GM23338 (cell line): Measurements from ENCODE around the gene TMTC2. TPM values are rescaled to one million over a fixed set of nuclear protein-coding genes. Genes with fewer than 3 reads are reported as not detected.

Source experiments
- ATAC-seq: fragments of 200-7000 bp; cut with Tn5 transposase; 3 replicates; pipeline ENCODE4 v1.9.1; 2020
- DNase-seq: peaks from one replicate; pipeline ENCODE4 v3.0.0-alpha.2; 2015; ENCODE audit warnings: low spot score
- H2AFZ ChIP-seq: fragments of 200-600 bp; sonication (generic); 2 replicates; pipeline ENCODE4 v1.8.0; 2016; ENCODE audit warnings: antibody characterized with exemption, mild to moderate bottlenecking, moderate library complexity
- H3F3A ChIP-seq: fragments of 200-600 bp; sonication (generic); replicated peaks from 2 replicates; pipeline ENCODE4 v1.8.0; 2017; ENCODE audit warnings: antibody characterized with exemption, mixed run types, low read depth
- H3K27ac ChIP-seq: fragments of 200-600 bp; sonication (generic); 2 replicates; pipeline ENCODE4 v1.6.1; 2016; ENCODE audit warnings: low read depth
- H3K27me3 ChIP-seq: fragments of 200-600 bp; sonication (generic); 2 replicates; pipeline ENCODE4 v1.8.0; 2016; ENCODE audit warnings: mild to moderate bottlenecking, mixed run types, moderate library complexity; ENCODE audit not compliant: insufficient read depth
- H3K36me3 ChIP-seq: fragments of 200-600 bp; sonication (generic); 2 replicates; pipeline ENCODE4 v1.8.0; 2016; ENCODE audit warnings: mild to moderate bottlenecking; ENCODE audit not compliant: insufficient read depth
- H3K4me1 ChIP-seq: fragments of 200-600 bp; sonication (generic); 2 replicates; pipeline ENCODE4 v1.8.0; 2016; ENCODE audit warnings: mild to moderate bottlenecking, moderate library complexity; ENCODE audit not compliant: insufficient read depth
- H3K4me2 ChIP-seq: fragments of 200-600 bp; sonication (generic); 2 replicates; pipeline ENCODE4 v1.7.1; 2017; ENCODE audit warnings: mixed run types
- H3K4me3 ChIP-seq: fragments of 200-600 bp; sonication (generic); 2 replicates; pipeline ENCODE4 v1.6.1; 2016; ENCODE audit warnings: mixed run types
- H3K79me2 ChIP-seq: fragments of 200-600 bp; sonication (generic); replicated peaks from 2 replicates; pipeline ENCODE4 v1.8.0; 2017; ENCODE audit warnings: mild to moderate bottlenecking; ENCODE audit not compliant: insufficient read depth
- H3K9me2 ChIP-seq: fragments of 200-600 bp; sonication (generic); 2 replicates; pipeline ENCODE4 v1.8.0; 2017; ENCODE audit not compliant: insufficient read depth
- H4K20me1 ChIP-seq: fragments of 200-600 bp; sonication (generic); replicated peaks from 2 replicates; pipeline ENCODE4 v1.8.0; 2017; ENCODE audit warnings: mild to moderate bottlenecking; ENCODE audit not compliant: insufficient read depth
- H3K27ac Mint-ChIP-seq: 2 replicates; pipeline ENCODE4 v1.8.0; 2020; ENCODE audit warnings: inconsistent platforms, mild to moderate bottlenecking, moderate library complexity, mixed read lengths
- H3K27me3 Mint-ChIP-seq: 3 replicates; pipeline ENCODE4 v1.8.0; 2022; ENCODE audit warnings: low read depth, mild to moderate bottlenecking, moderate library complexity, mixed read lengths, inconsistent platforms; ENCODE audit not compliant: insufficient read depth, poor library complexity
- H3K36me3 Mint-ChIP-seq: 3 replicates; pipeline ENCODE4 v1.8.0; 2021; ENCODE audit warnings: low read depth, mild to moderate bottlenecking, inconsistent platforms, moderate library complexity, mixed read lengths
- H3K4me1 Mint-ChIP-seq: 3 replicates; pipeline ENCODE4 v1.8.0; 2020; ENCODE audit warnings: mild to moderate bottlenecking, inconsistent platforms, mixed read lengths
- H3K4me3 Mint-ChIP-seq: 3 replicates; pipeline ENCODE4 v1.8.0; 2021; ENCODE audit warnings: moderate library complexity, mild to moderate bottlenecking, inconsistent platforms, mixed read lengths
- H3K9me3 Mint-ChIP-seq: 3 replicates; pipeline ENCODE4 v1.8.0; 2020; ENCODE audit warnings: moderate library complexity, mild to moderate bottlenecking, inconsistent platforms, mixed read lengths
- CREB1 ChIP-seq: fragments of 250-450 bp; sonication (Bioruptor Pico); IDR thresholded peaks from 2 replicates; pipeline ENCODE4 v1.5.0; 2020; ENCODE audit warnings: low read depth, mild to moderate bottlenecking, moderate library complexity
- EZH2 ChIP-seq: fragments of 200-600 bp; sonication (generic); IDR thresholded peaks from one replicate; pipeline ENCODE4 v1.8.0; 2017; ENCODE audit warnings: antibody characterized with exemption, mild to moderate bottlenecking, low read depth; ENCODE audit not compliant: unreplicated experiment
- EZH2phosphoT487 ChIP-seq: fragments of 200-600 bp; sonication (generic); IDR thresholded peaks from one replicate; pipeline ENCODE4 v1.8.1; 2018; ENCODE audit warnings: antibody characterized with exemption; ENCODE audit not compliant: unreplicated experiment
- NANOG ChIP-seq: IDR thresholded peaks from 2 replicates; pipeline ENCODE4 v1.6.1; 2016; ENCODE audit warnings: antibody characterized with exemption, borderline replicate concordance
- POLR2AphosphoS5 ChIP-seq: IDR thresholded peaks from 2 replicates; pipeline ENCODE4 v1.6.1; 2016; ENCODE audit warnings: antibody characterized with exemption, low read depth
- REST ChIP-seq: IDR thresholded peaks from one replicate; pipeline ENCODE4 v1.6.1; 2018; ENCODE audit warnings: antibody characterized with exemption; ENCODE audit not compliant: unreplicated experiment
- STAT1 ChIP-seq: IDR thresholded peaks from one replicate; pipeline ENCODE4 v1.6.1; 2016; ENCODE audit warnings: antibody characterized with exemption; ENCODE audit not compliant: unreplicated experiment
- ZNF114 ChIP-seq: fragments of 250-450 bp; sonication (Bioruptor Pico); IDR thresholded peaks from 2 replicates; pipeline ENCODE4 v1.5.0; 2020; ENCODE audit warnings: mild to moderate bottlenecking, moderate library complexity
- ZNF331 ChIP-seq: fragments of 250-450 bp; sonication (Bioruptor Pico); IDR thresholded peaks from 2 replicates; pipeline ENCODE4 v1.5.0; 2020; ENCODE audit warnings: low read depth, mild to moderate bottlenecking, moderate library complexity
- polyA plus RNA-seq: library from polyadenylated mRNA; unstranded; fragments of >200 nt; fragmentation: Nextera tagmentation; extraction: Ambion mirVana; gene quantifications from 2 replicates; pipeline ENCODE4 v1.2.1, GENCODE V29; 2016
- total RNA-seq: library from RNA; depleted of rRNA; stranded (reverse); fragments of >200 nt; shearing (Covaris generic); gene quantifications from 2 replicates; pipeline ENCODE4 v1.2.3, GENCODE V29; 2014
- TF ChIP-seq, protein P1 (sequence below): IDR thresholded peaks from 2 replicates; pipeline ENCODE4 v1.6.1; 2016; ENCODE audit warnings: antibody characterized with exemption
- TF ChIP-seq, protein P2 (sequence below), 2 experiments: fragments of 200-600 bp in 1 of 2; sonication (generic) in 1 of 2; conservative IDR thresholded peaks; 2 replicates each; pipeline versions ENCODE4 v1.5.1 to v1.6.1; 2016 to 2017; ENCODE audit warnings: antibody characterized with exemption in 2 of 2, low read depth in 2 of 2, mild to moderate bottlenecking in 2 of 2, moderate library complexity in 1 of 2

Gene TMTC2
- total and polyA plus RNA-seq, 2 experiments from 2014 or later = 0.57 to 6.5 TPM

DNA sequence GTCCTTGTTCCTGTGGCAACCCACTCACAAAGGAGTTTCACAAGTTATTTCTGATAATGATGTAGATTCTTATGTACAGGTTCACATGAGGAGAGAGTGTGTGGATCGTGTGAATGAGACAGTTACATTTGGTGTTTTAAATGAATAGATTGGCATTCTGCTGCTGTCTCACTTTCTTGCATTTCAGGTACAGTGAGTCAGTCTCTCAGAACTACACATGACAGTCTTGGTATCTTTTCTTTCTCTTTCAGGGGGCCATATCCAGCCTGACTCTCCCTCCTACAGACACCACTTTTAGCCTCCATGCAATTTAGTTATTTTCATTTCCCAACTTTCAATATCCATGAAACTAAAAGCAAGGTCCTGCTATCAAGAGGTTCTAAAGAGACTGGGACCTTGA, 19.9 kb upstream of the TMTC2 start:
- Mint-ChIP-seq H3K9me3 (no peaks in the 10 kb centered on the region), H3K4me1 (peaks cover 28% of the 10 kb centered on the region), H3K27ac (no peak overlapping the region), H3K36me3 (no peaks in the 10 kb centered on the region), H3K27me3 (peaks cover 6% of the 10 kb centered on the region), H3K4me3 (no peak overlapping the region)
- peaks cover 7% of the 10 kb centered on the region; the same call in 1 of the 2 replicates for H3K9me2 ChIP-seq
- no peak overlapping the region for H3K4me3 ChIP-seq
- DNase-seq (no peak), ATAC-seq (no peak)
- no peak overlapping the region for H3K27ac ChIP-seq
- no peaks in the 10 kb centered on the region for H3K79me2 ChIP-seq
- peaks cover 20% of the 10 kb centered on the region for H3K4me1 ChIP-seq
- H3F3A ChIP-seq = no peaks in the 10 kb centered on the region
- TF ChIP-seq POLR2AphosphoS5 = no peak
- H4K20me1 ChIP-seq = no peaks in the 10 kb centered on the region
- no peaks in the 10 kb centered on the region for H3K27me3 ChIP-seq
- no peaks in the 10 kb centered on the region for H3K36me3 ChIP-seq
- H2AFZ ChIP-seq = no peak overlapping the region
- H3K4me2 ChIP-seq = no peak overlapping the region

- no peaks in the 10 kb centered on the region for H4K20me1 ChIP-seq
- H2AFZ ChIP-seq = no peak overlapping the region
- no peaks in the 10 kb centered on the region for H3K4me1 ChIP-seq
- no peaks in the 10 kb centered on the region for H3K27me3 ChIP-seq
- H3K9me2 ChIP-seq = no peaks in the 10 kb centered on the region
- no peak for DNase-seq
- no peak overlapping the region for H3K4me3 ChIP-seq
- no peaks in the 10 kb centered on the region for H3K36me3 ChIP-seq
- no peaks in the 10 kb centered on the region for H3K79me2 ChIP-seq
- Mint-ChIP-seq H3K4me1 (no peaks in the 10 kb centered on the region), H3K4me3 (no peak overlapping the region), H3K27me3 (no peaks in the 10 kb centered on the region), H3K27ac (no peak overlapping the region), H3K36me3 (no peaks in the 10 kb centered on the region), H3K9me3 (no peaks in the 10 kb centered on the region)
- no peak overlapping the region for H3K4me2 ChIP-seq
- ATAC-seq = no peak
- no peak overlapping the region for H3K27ac ChIP-seq
- H3F3A ChIP-seq = no peaks in the 10 kb centered on the region
- TF ChIP-seq, protein P1, sequence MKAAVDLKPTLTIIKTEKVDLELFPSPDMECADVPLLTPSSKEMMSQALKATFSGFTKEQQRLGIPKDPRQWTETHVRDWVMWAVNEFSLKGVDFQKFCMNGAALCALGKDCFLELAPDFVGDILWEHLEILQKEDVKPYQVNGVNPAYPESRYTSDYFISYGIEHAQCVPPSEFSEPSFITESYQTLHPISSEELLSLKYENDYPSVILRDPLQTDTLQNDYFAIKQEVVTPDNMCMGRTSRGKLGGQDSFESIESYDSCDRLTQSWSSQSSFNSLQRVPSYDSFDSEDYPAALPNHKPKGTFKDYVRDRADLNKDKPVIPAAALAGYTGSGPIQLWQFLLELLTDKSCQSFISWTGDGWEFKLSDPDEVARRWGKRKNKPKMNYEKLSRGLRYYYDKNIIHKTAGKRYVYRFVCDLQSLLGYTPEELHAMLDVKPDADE = no peak
- TF ChIP-seq EZH2 = no peak
- TF ChIP-seq ZNF331 (CRISPR knock-in tag) = no peak
- no peak for TF ChIP-seq POLR2AphosphoS5
Measured at GRCh38 chr12:82671673-82672195, 15.0 kb upstream of the TMTC2 start.

DNA sequence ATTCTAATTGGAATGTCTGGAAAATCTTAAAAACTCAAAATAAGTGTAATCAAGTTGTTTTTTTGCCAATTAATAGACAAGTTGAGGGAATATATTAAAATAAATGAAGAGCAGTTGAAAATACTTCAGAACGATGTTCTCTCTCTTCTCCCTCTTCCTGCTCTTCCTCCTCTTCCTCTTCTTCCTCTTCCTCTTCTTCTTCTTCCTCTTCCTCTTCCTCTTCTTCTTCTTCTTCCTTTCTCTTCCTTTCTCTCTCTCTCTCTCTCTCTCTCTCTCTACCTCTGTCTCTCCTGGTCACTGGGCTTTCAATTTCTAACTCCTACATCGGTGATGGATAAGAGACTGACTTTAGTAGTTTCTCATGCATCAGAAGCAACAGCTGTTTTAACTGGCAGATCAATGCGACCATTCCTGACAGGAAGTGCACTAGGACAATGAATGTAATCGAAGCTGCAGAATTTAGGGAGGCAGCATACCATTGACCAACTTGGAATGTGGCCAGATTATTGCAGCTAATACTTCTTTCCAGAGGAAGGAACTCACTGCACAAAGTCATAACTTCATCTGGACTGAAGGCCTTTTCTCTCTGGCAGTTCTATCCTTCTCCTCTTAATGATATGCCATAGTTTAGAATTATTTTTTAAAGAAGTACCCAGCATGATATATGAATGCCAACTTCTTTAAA, 13.8 kb upstream of the TMTC2 start:
- no peaks in the 10 kb centered on the region for H3K36me3 Mint-ChIP-seq
- H3K79me2 ChIP-seq = no peaks in the 10 kb centered on the region
- DNase-seq (no peak), ATAC-seq (no peak)
- no peaks in the 10 kb centered on the region for H3K9me2 ChIP-seq
- no peak overlapping the region for H3K4me3 ChIP-seq
- H3K27ac ChIP-seq = no peak overlapping the region
- no peaks in the 10 kb centered on the region for H3K9me3 Mint-ChIP-seq
- H3K27me3 ChIP-seq = no peaks in the 10 kb centered on the region
- no peak overlapping the region for H2AFZ ChIP-seq
- no peaks in the 10 kb centered on the region for H3K27me3 Mint-ChIP-seq
- no peak overlapping the region for H3K4me3 Mint-ChIP-seq
- H3F3A ChIP-seq = no peaks in the 10 kb centered on the region
- H3K36me3 ChIP-seq = no peaks in the 10 kb centered on the region
- no peak overlapping the region for H3K4me2 ChIP-seq
- no peak overlapping the region for H3K27ac Mint-ChIP-seq
- H3K4me1 ChIP-seq = no peaks in the 10 kb centered on the region
- no peaks in the 10 kb centered on the region for H3K4me1 Mint-ChIP-seq
- H4K20me1 ChIP-seq = no peaks in the 10 kb centered on the region
- TF ChIP-seq NANOG (no peak), ZNF331 (CRISPR knock-in tag) (no peak), EZH2 (no peak), EZH2phosphoT487 (no peak), CREB1 (CRISPR knock-in tag) (no peak), STAT1 (no peak), ZNF114 (CRISPR knock-in tag) (no peak), POLR2AphosphoS5 (no peak), REST (no peak)
- TF ChIP-seq, protein P2, sequence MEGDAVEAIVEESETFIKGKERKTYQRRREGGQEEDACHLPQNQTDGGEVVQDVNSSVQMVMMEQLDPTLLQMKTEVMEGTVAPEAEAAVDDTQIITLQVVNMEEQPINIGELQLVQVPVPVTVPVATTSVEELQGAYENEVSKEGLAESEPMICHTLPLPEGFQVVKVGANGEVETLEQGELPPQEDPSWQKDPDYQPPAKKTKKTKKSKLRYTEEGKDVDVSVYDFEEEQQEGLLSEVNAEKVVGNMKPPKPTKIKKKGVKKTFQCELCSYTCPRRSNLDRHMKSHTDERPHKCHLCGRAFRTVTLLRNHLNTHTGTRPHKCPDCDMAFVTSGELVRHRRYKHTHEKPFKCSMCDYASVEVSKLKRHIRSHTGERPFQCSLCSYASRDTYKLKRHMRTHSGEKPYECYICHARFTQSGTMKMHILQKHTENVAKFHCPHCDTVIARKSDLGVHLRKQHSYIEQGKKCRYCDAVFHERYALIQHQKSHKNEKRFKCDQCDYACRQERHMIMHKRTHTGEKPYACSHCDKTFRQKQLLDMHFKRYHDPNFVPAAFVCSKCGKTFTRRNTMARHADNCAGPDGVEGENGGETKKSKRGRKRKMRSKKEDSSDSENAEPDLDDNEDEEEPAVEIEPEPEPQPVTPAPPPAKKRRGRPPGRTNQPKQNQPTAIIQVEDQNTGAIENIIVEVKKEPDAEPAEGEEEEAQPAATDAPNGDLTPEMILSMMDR (conservative IDR thresholded peaks at IDR 0.05; ENCODE audit: low read depth in 2 of 2) = no peak
- TF ChIP-seq, protein P1 = no peak
